ENCODE data around the gene RXFP4.

RXFP4 gene

DNA sequence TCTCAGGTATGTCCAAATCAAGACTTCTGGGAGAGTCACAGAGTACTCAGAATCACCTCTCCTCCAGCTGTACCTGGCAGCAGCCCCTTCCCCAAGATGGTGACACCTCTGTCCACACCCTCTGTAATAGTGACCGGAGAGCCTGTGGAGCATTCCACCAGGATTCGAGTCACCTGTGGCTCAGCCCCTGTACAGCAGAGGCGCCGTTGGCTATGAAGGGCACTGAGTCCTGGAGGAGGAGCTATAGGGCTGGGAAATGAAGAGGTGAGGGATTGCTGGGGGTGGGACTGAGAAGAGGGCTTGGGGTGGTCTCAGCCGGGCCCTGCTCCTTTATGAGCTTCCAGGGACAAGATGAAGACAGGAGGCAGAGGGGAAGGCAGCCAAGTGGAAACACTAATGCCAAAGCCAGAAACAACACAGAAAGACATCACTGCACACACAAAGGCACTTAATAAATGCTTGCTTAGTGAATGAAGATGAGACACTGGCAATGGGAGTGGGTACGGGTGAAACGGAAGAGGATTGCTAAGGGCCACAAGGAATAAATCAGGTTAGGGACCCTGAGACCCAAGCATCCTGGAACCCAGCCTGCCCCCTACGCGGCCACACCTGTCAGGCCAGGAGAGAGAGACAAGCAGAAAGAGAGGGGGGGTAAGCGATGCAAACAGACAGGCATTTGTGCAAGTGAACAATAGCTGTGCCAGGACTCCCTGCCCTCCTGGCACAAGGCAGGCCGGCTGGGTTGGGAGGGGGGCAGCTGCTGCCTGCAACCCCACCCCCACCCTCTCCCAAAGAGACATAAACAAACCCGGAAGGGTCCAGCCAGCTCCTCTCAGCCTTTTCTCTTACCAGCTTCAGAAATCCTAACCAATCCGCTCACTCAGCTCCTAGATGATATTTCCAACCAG lies 33.0 kb downstream of the RXFP4 start:
- no peak overlapping the region for H3K27ac ChIP-seq (ENCODE audit: low read depth, low read length)
- H3K36me3 ChIP-seq (ENCODE audit: insufficient read depth, low read length), result 0 out of 2 replicates have a peak, but pooled peaks cover 3% of the 10 kb centered on the region
- H3K27me3 ChIP-seq (ENCODE audit: insufficient read depth, low read length), result no peaks in the 10 kb centered on the region
- peaks cover 49% of the 10 kb centered on the region for H3K4me1 ChIP-seq (ENCODE audit: insufficient read depth, low read length)
- H3K9me3 ChIP-seq (ENCODE audit: insufficient read depth, low read depth, low read length), result no peaks in the 10 kb centered on the region
- WGBS, result 81% methylated on average over 13 of the region's 13 CpGs
- peak overlapping the region; percentile 81; the same call in 1 of the 2 replicates for H3K4me3 ChIP-seq (ENCODE audit: low read length)
- H3K9ac ChIP-seq (ENCODE audit: low read depth, low read length), result no peak overlapping the region

DNA sequence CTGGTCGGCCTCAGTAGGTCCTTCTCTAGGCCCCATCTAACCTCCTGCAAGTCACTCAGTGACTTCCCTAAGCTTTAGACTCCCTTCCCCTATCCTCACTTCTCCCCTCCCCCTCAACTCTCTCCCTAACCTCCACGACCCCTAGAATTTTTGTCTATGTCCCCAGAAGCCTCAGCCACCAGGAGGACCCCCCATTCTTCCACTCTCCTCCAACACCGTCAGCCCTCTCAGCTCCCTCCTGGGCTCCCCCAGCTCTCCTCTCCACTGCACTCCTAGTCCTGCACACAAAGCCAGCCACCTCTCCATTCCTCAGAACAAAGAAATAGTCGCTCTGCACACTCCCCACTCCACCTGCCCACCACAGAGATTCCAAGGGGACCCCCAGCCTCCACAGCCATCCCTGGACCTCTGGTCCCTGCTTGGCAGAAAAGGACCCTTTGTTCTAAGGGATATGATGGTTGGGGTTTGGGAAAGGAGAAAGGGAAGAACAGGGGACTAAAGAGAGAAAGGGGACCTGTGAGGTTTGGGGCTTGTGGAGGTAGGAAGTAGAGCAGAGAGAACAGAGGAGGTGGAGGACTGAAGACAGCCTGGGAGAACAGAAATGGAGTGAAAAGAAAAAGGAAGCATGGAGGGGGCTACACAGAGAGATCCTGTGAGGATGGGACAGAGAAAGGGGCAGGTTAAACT lies 34.1 kb downstream of the RXFP4 start:
- Histone ChIP-seq H3K9me3 (ENCODE audit: insufficient read depth, low read depth, low read length) (no peaks in the 10 kb centered on the region), H3K27ac (ENCODE audit: low read depth, low read length) (peak overlapping the region; percentile 22), H3K36me3 (ENCODE audit: insufficient read depth, low read length) (0 out of 2 replicates have a peak, but pooled peaks cover 3% of the 10 kb centered on the region), H3K27me3 (ENCODE audit: insufficient read depth, low read length) (no peaks in the 10 kb centered on the region), H3K9ac (ENCODE audit: low read depth, low read length) (peak overlapping the region; percentile 49), H3K4me1 (ENCODE audit: insufficient read depth, low read length) (peaks cover 52% of the 10 kb centered on the region), H3K4me3 (ENCODE audit: low read length) (peak overlapping the region; percentile 81)
- WGBS, result 31% methylated on average over 4 of the region's 4 CpGs

DNA sequence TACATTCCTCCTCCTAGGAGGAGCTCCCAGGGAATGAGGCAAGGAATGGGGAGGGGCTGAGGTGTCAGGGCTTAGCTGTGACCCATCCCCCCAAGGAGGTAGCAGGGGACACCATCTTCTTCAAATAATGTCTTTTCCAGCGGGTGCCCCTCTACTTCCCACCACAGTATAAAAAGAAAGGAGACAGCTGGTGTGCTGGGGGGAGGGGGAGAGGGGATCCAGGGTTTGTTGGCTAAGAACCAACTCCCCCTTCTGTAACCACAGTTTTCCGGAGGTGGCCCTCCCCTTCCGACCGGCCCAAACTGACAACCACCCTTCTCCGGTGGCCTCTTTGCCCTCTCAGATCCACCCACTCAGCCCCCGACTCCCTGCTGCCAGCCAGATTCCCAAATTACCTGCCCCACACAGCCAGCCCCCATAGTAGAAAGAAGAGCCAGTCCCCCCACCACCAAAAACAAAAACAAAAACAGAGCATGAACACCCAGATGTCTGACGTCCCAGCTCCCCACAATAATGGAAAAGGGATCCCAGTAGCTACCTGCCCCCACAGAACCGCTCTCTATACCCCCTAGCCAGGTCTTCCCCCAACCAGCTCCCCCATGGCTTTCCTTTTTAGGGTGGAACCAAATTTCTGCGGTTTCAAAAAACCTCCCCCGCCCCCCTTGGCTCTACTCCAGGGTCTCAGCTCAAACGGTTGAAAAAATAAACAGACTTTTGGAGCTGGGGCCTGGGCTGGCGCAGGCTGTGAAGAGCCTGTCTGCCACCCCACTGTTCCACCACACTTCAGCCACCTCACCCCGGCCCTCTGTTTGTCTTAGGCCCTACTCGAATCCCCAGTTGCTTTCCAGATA lies 34.8 kb downstream of the RXFP4 start:
- Histone ChIP-seq H3K9me3 (ENCODE audit: insufficient read depth, low read depth, low read length) (no peaks in the 10 kb centered on the region), H3K27me3 (ENCODE audit: insufficient read depth, low read length) (no peaks in the 10 kb centered on the region), H3K36me3 (ENCODE audit: insufficient read depth, low read length) (0 out of 2 replicates have a peak, but pooled peaks cover 3% of the 10 kb centered on the region), H3K27ac (ENCODE audit: low read depth, low read length) (peak overlapping the region; percentile 68), H3K9ac (ENCODE audit: low read depth, low read length) (peak overlapping the region; percentile 92), H3K4me3 (ENCODE audit: low read length) (peak overlapping the region; percentile 81), H3K4me1 (ENCODE audit: insufficient read depth, low read length) (peaks cover 52% of the 10 kb centered on the region)
- WGBS, result 2% methylated on average over 13 of the region's 14 CpGs

DNA sequence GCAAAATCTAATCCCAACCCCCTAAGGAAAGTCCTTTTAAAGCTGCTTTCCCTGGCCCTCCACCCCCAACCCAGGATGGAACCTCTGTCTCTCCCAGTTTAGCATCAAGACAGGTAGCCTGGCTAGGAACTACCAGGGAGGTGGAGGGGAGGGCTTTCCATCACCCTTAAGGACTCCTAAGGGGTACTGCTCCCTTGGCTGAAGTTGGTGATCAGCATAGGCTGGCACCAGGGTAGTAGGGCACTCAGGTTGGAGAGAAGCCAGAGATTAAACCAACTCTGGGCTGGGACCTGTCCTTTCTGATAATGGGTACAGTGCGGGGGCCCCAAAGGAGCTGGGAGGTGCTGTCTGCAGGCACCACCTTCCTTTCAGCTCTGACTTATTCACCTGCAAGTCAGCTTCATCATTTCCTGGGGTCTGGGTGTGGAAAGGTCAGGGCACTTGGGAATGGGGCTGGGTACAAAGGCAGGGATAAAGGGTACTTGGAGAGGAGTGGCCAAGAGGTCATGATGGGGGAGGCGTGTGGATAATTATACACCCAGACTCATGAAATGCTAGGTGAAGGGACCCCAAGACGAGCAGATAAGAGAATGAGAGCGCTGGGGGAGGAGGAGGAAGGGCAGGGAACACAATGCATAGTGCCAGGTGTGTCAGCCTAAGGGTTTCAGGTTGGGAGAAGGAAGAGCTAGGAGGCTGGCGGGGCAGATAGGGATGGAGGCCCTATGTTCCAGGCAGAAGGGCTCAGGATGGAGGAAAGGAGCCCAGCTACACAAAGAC lies 35.7 kb downstream of the RXFP4 start:
- Histone ChIP-seq H3K4me3 (ENCODE audit: low read length) (peak overlapping the region; percentile 81), H3K36me3 (ENCODE audit: insufficient read depth, low read length) (0 out of 2 replicates have a peak, but pooled peaks cover 3% of the 10 kb centered on the region), H3K27ac (ENCODE audit: low read depth, low read length) (peak overlapping the region; percentile 95; the same call in 1 of the 2 replicates), H3K27me3 (ENCODE audit: insufficient read depth, low read length) (no peaks in the 10 kb centered on the region), H3K4me1 (ENCODE audit: insufficient read depth, low read length) (peaks cover 53% of the 10 kb centered on the region), H3K9me3 (ENCODE audit: insufficient read depth, low read depth, low read length) (no peaks in the 10 kb centered on the region), H3K9ac (ENCODE audit: low read depth, low read length) (peak overlapping the region; percentile 92)
- WGBS, result 5% methylated on average over 5 of the region's 5 CpGs

DNA sequence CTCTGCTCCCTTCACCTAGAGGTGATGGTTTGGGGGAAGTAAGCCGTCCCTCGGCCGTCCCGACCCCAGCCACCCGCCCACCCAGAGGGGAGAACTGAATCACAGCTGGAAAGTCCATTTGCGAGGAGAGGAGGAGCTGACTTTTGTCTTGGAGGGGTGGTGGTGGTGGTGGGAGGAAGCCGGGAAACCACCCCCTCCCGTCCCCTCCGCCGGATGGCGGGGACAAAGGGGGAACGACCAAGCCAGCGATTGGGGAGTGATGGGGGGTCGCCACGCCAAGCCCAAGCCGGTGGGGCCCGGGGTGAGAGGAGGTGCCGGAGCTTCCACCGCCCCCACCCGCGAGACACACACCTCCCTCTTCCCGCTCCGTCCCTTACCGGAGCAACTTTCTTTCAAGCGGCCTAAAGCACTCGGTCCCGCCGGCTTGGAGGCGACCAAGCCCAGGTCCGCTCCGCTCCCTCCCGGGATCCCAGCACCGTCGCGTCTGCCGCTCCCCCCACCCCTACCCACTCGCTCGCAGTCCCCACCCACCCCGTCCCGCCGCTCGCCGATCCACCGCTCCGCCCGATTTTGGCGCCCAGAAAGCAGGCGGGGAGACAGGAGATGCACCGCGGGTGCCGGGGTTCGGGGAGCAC lies 36.4 kb downstream of the RXFP4 start:
- Histone ChIP-seq H3K4me1 (ENCODE audit: insufficient read depth, low read length) (peaks cover 53% of the 10 kb centered on the region), H3K9ac (ENCODE audit: low read depth, low read length) (peak overlapping the region; percentile 92), H3K4me3 (ENCODE audit: low read length) (peak overlapping the region; percentile 81), H3K9me3 (ENCODE audit: insufficient read depth, low read depth, low read length) (no peaks in the 10 kb centered on the region), H3K27me3 (ENCODE audit: insufficient read depth, low read length) (no peaks in the 10 kb centered on the region), H3K36me3 (ENCODE audit: insufficient read depth, low read length) (no peaks in the 10 kb centered on the region), H3K27ac (ENCODE audit: low read depth, low read length) (peak overlapping the region; percentile 95)
- WGBS, result under 1% methylated on average over 47 of the region's 52 CpGs

DNA sequence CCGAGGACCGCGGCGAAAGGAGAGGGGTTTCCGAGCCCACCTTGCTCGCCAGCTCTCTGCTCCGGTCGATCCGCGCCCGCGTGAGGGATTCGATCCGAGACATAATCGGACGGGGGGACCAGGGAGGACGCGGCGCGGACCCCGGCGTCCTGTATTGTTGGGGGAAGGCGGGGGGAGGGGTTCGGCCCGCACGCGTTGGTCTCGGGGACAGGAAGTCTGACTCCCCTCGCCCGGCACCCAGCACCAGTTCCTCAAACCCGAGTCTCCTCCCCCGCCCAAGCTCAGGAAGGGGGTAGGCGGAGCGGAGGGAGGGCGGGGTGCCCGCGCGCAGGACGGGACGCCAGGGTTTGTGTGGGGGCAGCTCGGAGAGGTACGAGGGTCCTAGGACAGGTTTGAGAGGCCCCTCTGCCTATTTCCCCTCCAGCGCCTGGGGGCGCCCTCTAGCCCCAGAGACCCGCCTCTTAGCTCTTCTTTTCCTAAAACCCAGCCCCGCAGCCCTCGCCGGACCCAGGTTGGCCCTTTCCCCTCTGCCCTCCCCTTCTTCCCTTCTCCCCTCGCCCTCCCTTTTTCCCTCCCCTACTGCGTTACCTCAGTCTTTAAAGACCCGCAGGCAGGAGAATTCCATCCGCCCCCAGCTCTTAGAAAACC lies 37.0 kb downstream of the RXFP4 start, which contains the start of gene ARHGEF2:
Gene ARHGEF2 (minus strand): TSS at position 223 of the 648 bp plus-strand sequence. CDS start 120 bp downstream, at position 103.
- Histone ChIP-seq H3K27me3 (ENCODE audit: insufficient read depth, low read length) (no peaks in the 10 kb centered on the region), H3K27ac (ENCODE audit: low read depth, low read length) (peak within 1 kb of the TSS; percentile 95), H3K9me3 (ENCODE audit: insufficient read depth, low read depth, low read length) (no peaks in the 10 kb centered on the region), H3K9ac (ENCODE audit: low read depth, low read length) (peak within 1 kb of the TSS; percentile 92), H3K36me3 (ENCODE audit: insufficient read depth, low read length) (no peaks in the 10 kb centered on the region), H3K4me1 (ENCODE audit: insufficient read depth, low read length) (peaks cover 53% of the 10 kb centered on the region), H3K4me3 (ENCODE audit: low read length) (peak within 1 kb of the TSS; percentile 81)
- under 1% methylated on average over 48 of the region's 52 CpGs for WGBS

DNA sequence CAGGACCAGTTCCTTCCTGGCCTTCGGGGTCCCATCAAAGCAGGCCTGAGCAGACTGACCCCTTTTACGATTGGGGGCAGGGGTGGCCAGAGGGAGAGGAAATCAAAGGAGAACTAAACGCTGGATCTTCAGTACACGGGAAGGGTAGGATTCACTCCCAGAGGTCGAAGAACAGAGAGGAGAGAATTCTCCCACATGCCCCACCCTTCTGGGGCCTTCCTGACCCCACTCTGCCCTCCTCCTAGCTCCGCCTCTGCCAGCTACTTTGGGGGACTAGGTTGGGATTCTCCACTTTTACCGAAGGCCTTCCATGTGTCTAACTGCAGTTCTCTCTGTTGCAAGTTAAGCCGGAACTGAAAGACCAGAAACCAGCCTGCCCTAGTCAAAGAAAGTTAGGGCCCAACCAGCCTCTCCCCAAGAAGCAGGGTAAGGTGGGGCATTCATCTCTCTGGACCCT lies 37.6 kb downstream of the RXFP4 start:
- Histone ChIP-seq H3K9me3 (ENCODE audit: insufficient read depth, low read depth, low read length) (no peaks in the 10 kb centered on the region), H3K4me3 (ENCODE audit: low read length) (peak overlapping the region; percentile 81), H3K36me3 (ENCODE audit: insufficient read depth, low read length) (no peaks in the 10 kb centered on the region), H3K9ac (ENCODE audit: low read depth, low read length) (peak overlapping the region; percentile 64), H3K27me3 (ENCODE audit: insufficient read depth, low read length) (no peaks in the 10 kb centered on the region), H3K27ac (ENCODE audit: low read depth, low read length) (peak overlapping the region; percentile 95), H3K4me1 (ENCODE audit: insufficient read depth, low read length) (peaks cover 55% of the 10 kb centered on the region)
- 9% methylated on average over 8 of the region's 8 CpGs for WGBS

DNA sequence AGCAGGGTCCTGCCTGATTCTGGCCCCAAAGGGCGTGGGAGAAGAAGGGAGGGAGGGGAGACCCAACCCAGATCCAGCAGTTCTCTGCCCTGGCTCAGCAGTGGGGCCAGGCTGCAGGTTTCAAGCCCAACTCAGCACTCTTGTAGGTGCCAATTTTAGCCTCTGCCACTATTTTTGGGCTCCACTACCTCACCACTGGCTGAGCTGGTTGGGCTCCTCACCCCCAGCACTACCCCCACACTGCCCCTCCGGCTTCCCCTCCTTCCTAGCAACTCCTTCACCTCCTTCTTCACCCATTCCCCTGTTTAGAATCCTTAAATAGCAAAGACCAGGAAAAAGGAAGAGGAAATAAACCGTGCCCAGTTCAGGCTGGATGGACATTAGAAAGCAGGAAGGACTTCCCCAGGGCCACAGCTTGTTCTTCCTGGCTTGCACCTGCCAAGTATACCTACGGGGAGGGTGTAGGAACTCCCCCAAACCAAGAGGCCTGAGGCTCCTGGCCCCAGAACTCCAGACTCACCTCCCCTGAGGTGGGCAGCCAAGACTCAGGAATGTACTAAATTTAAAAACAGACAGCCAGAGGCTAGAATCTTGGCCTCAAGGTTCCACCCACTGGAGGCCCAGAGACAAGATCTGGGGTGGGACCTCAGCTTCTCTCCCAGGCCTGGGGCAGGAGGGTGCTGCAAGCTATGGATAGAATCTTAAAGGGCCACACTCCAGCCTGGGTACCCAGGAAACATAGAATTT lies 38.3 kb downstream of the RXFP4 start:
- no peaks in the 10 kb centered on the region for H3K9me3 ChIP-seq (ENCODE audit: insufficient read depth, low read depth, low read length)
- no peaks in the 10 kb centered on the region for H3K27me3 ChIP-seq (ENCODE audit: insufficient read depth, low read length)
- peak overlapping the region; percentile 81 for H3K4me3 ChIP-seq (ENCODE audit: low read length)
- H3K4me1 ChIP-seq (ENCODE audit: insufficient read depth, low read length), result peaks cover 53% of the 10 kb centered on the region
- H3K27ac ChIP-seq (ENCODE audit: low read depth, low read length), result peak overlapping the region; percentile 95; the same call in 1 of the 2 replicates
- H3K9ac ChIP-seq (ENCODE audit: low read depth, low read length), result peak overlapping the region; percentile 64; the same call in 1 of the 2 replicates
- 66% methylated on average over 4 of the region's 4 CpGs for WGBS
- no peaks in the 10 kb centered on the region for H3K36me3 ChIP-seq (ENCODE audit: insufficient read depth, low read length)
